ENCODE measurements around the gene VPS35L. TPM values are rescaled to one million over a fixed set of nuclear protein-coding genes. Genes with fewer than 3 reads are reported as not detected.

Gene VPS35L
- total and polyA plus RNA-seq, 2 of the 13 experiments (the other 11 are each of a cell fraction or from before 2014, with no cell fraction given), result 1.4 to 1.6 TPM

GRCh38 chr16:19542138-19542821, 13.2 kb upstream of the VPS35L start (continued):
- TF ChIP-seq ZNF318 (CRISPR knock-in tag; IDR thresholded peaks at IDR 0.05) (no peak), ZNF414 (CRISPR knock-in tag; IDR thresholded peaks at IDR 0.05) (peak; percentile 65; the same call in 1 of the 2 replicates), ZNF441 (CRISPR knock-in tag; IDR thresholded peaks at IDR 0.05; ENCODE audit: borderline replicate concordance) (no peak), E2F1 (CRISPR knock-in tag; IDR thresholded peaks at IDR 0.05) (no peak), YY1 (IDR thresholded peaks at IDR 0.05; ENCODE audit: insufficient read depth, insufficient replicate concordance, low read depth, low read length) (no peak), ZMAT3 (CRISPR knock-in tag; conservative IDR thresholded peaks at IDR 0.05) (no peak), ONECUT2 (CRISPR knock-in tag; IDR thresholded peaks at IDR 0.05) (no peak; the same call in 1 of the 2 replicates), HNF4A (CRISPR knock-in tag; IDR thresholded peaks at IDR 0.05) (peak; percentile 92), SMARCC2 (IDR thresholded peaks at IDR 0.05) (no peak), ELF4 (CRISPR knock-in tag; IDR thresholded peaks at IDR 0.05; ENCODE audit: borderline replicate concordance) (no peak)

Data from HepG2 (cell line).